ENCODE results near the gene ZNF717.
"Not testable (repeated sequence)": the region's sequence is repeated elsewhere in the genome, so short reads cannot be mapped to it uniquely, and the experiment has no call there.

Gene ZNF717

DNA sequence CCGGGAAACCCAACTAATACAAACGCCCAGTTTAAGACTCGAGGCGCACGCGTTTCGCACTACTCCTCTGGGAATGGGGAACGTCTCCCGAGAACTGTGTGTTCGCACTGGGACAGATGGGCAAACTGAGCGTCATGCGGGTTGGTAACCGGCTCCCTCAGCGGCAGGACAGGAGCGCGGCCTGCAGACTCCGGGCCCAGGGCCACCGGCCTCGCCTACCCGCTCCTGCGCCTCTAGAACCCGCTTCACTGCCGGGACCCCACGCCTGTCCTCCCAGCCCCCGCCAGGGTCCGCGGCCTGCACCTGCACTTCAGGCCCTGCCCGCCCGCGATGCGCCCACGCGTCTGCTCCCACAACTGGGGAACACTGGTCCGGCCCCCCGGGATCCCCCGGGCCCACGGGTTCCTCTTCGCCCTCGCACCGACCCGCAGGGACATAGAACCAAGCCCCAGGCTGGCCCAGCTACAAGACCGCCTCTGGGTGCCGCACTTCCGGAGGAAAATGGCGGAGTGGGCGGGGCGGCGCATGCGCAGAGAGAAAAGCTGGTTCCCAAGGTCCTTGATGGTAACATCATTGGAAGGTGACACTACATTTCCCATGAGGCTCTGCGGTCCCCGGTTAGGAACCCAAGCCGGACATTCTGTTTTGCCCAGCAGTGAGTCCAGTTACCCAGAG, at the start of gene ZNF717:
Gene ZNF717 (minus strand): TSS at position 469 of the 675 bp plus-strand sequence. CDS start 2,187 bp downstream, outside the sequence.
- peak within 1 kb of the TSS; percentile 55 for H3K4me3 ChIP-seq (ENCODE audit: low read depth, low read length)
- peak; percentile 35 for DNase-seq (ENCODE audit: low read depth)

- H3K4me3 ChIP-seq (ENCODE audit: low read depth, low read length); DNase-seq (ENCODE audit: low read depth): not testable (repeated sequence)
Observed at GRCh38 chr3:75831076-75831475, 45.7 kb upstream of the ZNF717 start.

- not testable (repeated sequence) for DNase-seq (ENCODE audit: low read depth); H3K4me3 ChIP-seq (ENCODE audit: low read depth, low read length)
Observed at GRCh38 chr3:75818019-75818418, 32.7 kb upstream of the ZNF717 start.

GRCh38 chr3:75816287-75817180, 31.2 kb upstream of the ZNF717 start:
- not testable (repeated sequence) for H3K4me3 ChIP-seq (ENCODE audit: low read depth, low read length); DNase-seq (ENCODE audit: low read depth)

GRCh38 chr3:75814797-75815196, 29.4 kb upstream of the ZNF717 start:
- no peak for TF ChIP-seq CTCF (IDR thresholded peaks at IDR 0.05; ENCODE audit: low read depth, low read length, missing control alignments)
- H3K4me3 ChIP-seq (ENCODE audit: low read depth, low read length): no peak overlapping the region
- no peak for DNase-seq (ENCODE audit: low read depth)

DNA sequence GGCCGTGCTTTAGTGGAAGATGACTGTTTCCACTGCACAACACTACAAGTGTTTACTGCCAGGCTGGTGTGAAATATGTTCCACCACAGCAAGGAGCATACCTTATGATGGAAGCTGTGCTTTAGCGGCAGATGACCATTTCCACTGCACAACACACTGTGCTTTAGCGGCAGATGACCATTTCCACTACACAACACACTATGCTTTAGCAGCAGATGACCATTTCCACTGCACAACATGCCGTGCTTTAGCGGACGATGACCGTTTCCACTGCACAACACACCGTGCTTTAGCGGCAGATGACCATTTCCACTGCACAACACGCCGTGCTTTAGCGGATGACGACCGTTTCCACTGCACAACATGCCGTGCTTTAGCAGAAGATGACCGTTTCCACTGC, 2.8 kb downstream of the ZNF717 start:
- TF ChIP-seq CTCF (IDR thresholded peaks at IDR 0.05; ENCODE audit: low read depth, low read length, missing control alignments): no peak
- no peak overlapping the region for H3K4me3 ChIP-seq (ENCODE audit: low read depth, low read length)
- no peak for DNase-seq (ENCODE audit: low read depth)

DNA sequence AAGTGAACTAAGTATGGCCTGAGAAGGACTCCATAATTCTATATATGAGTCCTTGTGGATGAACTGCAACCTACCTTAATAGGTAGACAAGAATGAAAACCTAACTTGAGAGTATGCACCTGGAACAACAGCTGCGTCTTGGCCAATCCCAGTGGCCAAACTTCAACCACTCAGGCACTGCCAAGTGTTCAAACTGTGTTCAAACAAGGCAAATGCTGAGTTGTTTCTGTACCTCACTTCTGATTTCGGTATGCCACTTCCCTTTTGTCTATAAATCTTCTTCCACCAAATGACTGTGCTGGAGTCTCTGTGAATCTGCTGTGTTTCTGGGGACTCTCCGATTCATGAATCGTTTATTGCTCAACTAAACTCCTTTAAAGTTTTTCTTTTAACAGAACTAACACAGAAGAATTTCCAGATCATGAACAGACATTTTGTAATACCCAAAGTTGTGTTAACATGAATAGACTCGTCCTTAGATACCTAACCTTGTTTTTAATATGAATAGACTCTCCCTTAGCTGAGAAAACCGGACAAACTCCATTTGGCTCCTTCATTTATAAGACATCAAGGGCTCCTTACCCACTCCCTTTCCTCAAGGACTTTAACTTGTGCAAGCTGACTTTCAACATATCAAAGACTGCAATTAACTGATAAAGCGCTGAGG, 4.1 kb downstream of the ZNF717 start:
- peak; percentile 24 for DNase-seq (ENCODE audit: low read depth)
- no peak overlapping the region for H3K4me3 ChIP-seq (ENCODE audit: low read depth, low read length)
- TF ChIP-seq CTCF (IDR thresholded peaks at IDR 0.05; ENCODE audit: low read depth, low read length, missing control alignments): no peak

GRCh38 chr3:75777742-75778141, 7.6 kb downstream of the ZNF717 start:
- not testable (repeated sequence) for DNase-seq (ENCODE audit: low read depth); H3K4me3 ChIP-seq (ENCODE audit: low read depth, low read length)

DNA sequence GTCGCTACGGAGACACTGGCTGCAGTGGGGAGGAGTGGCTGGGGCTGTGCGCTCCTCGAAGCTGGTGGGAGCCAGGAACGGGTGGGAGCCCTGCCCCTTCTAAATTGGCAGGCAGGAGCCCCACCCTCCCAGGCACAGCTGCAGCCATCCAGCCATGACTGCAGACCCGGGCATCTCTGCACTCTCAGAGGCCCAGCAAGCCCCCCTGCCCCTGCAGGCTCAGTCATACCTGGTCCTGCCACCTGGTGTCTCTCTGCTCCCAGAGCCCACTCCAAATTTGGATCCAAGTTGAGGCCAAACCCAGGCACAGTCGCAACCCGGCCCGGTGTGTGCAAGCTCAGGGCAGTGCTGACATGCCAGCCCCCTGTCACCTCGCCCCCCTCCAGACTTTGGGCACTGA, 13.7 kb downstream of the ZNF717 start:
- DNase-seq (ENCODE audit: low read depth); H3K4me3 ChIP-seq (ENCODE audit: low read depth, low read length): not testable (repeated sequence)
